PC-3 (cell line): ENCODE results near the gene ARHGAP26.

Experiments used
- CTCF ChIP-seq: fragments of 300-600 bp; sonication (generic); conservative IDR thresholded peaks from 2 replicates; pipeline ENCODE4 v1.5.1; 2017; ENCODE audit warnings: antibody characterized with exemption, low read depth, mild to moderate bottlenecking, low read length
- EZH2 ChIP-seq: fragments of 300-600 bp; sonication (generic); IDR thresholded peaks from one replicate; pipeline ENCODE4 v1.6.1; 2017; ENCODE audit warnings: antibody characterized with exemption, mild to moderate bottlenecking, low read length; ENCODE audit not compliant: unreplicated experiment
- EZH2phosphoT487 ChIP-seq: fragments of 300-600 bp; sonication (generic); IDR thresholded peaks from 2 replicates; pipeline ENCODE4 v1.6.1; 2018; ENCODE audit warnings: mild to moderate bottlenecking, antibody characterized with exemption, low read length, borderline replicate concordance

GRCh38 chr5:143057580-143057999 is 287.4 kb downstream of the ARHGAP26 start:
- TF ChIP-seq CTCF, result no peak
- TF ChIP-seq EZH2, result no peak
- TF ChIP-seq EZH2phosphoT487, result no peak
